GM06990 (cell line): ENCODE results near the gene HIPK2.

Source experiments
- DNase-seq: peaks from one replicate; pipeline ENCODE4 v3.0.0-alpha.2; 2011; ENCODE audit not compliant: insufficient read length; ENCODE audit errors: extremely low read depth
- H3K27me3 ChIP-seq: replicated peaks from 2 replicates; pipeline ENCODE4 v1.6.0; 2011; ENCODE audit warnings: low read length; ENCODE audit not compliant: control insufficient read depth, insufficient read depth
- H3K36me3 ChIP-seq: 2 replicates; pipeline ENCODE4 v1.5.1; 2011; ENCODE audit warnings: low read length; ENCODE audit not compliant: control insufficient read depth, insufficient read depth
- H3K4me3 ChIP-seq: replicated peaks from 2 replicates; pipeline ENCODE4 v1.5.1; 2011; ENCODE audit warnings: low read depth, mild to moderate bottlenecking, control low read depth, low read length
- TF ChIP-seq, protein P1 (sequence below): IDR thresholded peaks from 2 replicates; pipeline ENCODE4 v1.5.1; 2011; ENCODE audit warnings: low read length, control low read depth, mild to moderate bottlenecking, inconsistent platforms; ENCODE audit not compliant: insufficient read depth, poor library complexity, severe bottlenecking

Gene HIPK2

DNA sequence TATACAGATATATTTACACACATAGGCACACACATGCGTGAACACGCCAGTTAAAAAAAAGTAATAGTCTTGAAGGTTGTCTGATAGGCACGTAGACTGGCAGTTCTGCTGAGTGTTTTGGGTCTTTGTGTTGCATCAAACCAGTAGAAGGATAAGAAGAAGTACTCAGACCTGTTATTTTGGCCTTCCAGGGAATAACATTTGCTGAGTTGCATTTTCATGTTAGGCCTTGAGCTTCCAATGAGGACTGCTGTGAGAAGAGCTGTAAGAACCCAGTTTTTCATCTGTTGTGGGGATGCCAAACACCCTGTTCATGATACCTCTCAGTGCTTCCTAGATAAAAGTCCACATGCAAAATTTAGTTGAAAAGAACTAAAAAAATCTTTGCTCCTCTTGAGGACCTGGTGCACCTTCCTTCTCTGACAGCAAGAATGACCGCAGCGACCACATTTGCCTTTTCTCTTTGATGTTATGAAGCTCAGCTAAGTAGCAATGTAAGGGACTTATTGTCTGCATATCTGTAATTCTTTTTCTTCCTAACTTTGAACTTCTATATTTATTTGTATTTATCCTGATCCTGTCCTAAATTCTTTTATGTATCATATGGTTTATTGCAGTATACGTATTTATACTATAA lies 27.2 kb downstream of the HIPK2 start:
- Histone ChIP-seq H3K4me3 (no peak overlapping the region), H3K27me3 (no peaks in the 10 kb centered on the region), H3K36me3 (peaks cover 12% of the 10 kb centered on the region)
- TF ChIP-seq, protein P1, sequence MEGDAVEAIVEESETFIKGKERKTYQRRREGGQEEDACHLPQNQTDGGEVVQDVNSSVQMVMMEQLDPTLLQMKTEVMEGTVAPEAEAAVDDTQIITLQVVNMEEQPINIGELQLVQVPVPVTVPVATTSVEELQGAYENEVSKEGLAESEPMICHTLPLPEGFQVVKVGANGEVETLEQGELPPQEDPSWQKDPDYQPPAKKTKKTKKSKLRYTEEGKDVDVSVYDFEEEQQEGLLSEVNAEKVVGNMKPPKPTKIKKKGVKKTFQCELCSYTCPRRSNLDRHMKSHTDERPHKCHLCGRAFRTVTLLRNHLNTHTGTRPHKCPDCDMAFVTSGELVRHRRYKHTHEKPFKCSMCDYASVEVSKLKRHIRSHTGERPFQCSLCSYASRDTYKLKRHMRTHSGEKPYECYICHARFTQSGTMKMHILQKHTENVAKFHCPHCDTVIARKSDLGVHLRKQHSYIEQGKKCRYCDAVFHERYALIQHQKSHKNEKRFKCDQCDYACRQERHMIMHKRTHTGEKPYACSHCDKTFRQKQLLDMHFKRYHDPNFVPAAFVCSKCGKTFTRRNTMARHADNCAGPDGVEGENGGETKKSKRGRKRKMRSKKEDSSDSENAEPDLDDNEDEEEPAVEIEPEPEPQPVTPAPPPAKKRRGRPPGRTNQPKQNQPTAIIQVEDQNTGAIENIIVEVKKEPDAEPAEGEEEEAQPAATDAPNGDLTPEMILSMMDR: no peak
- DNase-seq: no peak

DNA sequence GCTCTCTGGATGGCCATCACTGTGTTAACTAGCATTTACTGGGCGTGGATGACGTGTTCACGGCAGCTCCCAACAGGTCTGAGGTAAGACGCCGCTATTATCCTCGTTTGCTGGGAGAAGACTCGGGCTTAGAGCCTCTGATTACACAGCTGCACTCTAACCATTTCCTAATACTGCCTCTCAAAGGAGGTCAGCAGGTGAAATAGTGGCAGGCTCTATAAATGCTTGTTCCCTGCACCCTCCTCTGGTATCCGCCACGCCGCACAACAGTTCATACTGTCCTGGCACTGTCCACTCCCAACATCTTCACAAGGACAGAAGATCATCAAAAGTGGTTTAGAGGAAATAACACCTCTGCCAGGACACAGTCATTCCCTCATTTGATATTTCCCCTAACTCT lies 28.3 kb downstream of the HIPK2 start:
- TF ChIP-seq, protein P1: no peak
- peaks cover 10% of the 10 kb centered on the region for H3K36me3 ChIP-seq
- DNase-seq: no peak
- no peak overlapping the region for H3K4me3 ChIP-seq
- H3K27me3 ChIP-seq: no peaks in the 10 kb centered on the region

DNA sequence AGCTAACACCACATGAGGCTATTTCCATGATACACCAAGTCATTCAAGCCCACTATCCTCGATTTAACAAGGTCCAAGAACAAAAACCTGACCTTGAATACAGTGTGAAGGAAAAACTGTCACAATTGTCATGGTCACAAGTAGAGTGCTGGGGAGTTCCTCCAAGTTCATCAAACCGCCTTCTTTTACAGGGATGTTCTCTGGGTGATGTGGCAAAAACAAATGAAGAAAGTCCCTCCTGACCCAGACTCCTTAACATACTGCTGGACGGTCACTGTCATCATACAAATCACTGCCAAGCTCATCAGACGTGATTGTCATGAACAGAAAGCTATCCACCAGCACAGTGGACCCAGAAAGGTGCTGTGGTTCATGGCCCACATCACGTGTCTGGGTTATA lies 28.9 kb downstream of the HIPK2 start:
- Histone ChIP-seq H3K27me3 (no peaks in the 10 kb centered on the region), H3K4me3 (no peak overlapping the region), H3K36me3 (peaks cover 10% of the 10 kb centered on the region)
- TF ChIP-seq, protein P1: no peak
- no peak for DNase-seq

DNA sequence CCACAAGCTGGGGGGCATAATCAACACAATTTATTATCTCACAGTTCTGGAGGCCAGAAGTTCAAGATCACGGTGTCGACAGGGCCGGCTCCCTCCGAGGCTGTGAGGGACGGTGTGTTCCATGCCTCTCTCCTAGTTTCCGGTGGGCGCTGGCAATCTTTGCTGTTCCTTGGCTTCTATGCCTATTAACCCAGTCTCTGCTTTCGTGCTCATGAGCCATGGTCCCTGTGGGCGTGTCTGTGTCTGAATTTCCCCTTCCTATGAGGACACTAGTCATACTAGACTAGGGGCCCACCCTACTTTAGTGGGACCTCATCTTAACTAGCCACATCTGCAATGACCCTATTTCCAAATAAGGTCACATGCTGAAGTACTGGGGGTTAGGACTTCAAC lies 29.4 kb downstream of the HIPK2 start:
- H3K36me3 ChIP-seq: peaks cover 8% of the 10 kb centered on the region
- H3K27me3 ChIP-seq: no peaks in the 10 kb centered on the region
- H3K4me3 ChIP-seq: no peak overlapping the region
- TF ChIP-seq, protein P1: no peak
- no peak for DNase-seq

DNA sequence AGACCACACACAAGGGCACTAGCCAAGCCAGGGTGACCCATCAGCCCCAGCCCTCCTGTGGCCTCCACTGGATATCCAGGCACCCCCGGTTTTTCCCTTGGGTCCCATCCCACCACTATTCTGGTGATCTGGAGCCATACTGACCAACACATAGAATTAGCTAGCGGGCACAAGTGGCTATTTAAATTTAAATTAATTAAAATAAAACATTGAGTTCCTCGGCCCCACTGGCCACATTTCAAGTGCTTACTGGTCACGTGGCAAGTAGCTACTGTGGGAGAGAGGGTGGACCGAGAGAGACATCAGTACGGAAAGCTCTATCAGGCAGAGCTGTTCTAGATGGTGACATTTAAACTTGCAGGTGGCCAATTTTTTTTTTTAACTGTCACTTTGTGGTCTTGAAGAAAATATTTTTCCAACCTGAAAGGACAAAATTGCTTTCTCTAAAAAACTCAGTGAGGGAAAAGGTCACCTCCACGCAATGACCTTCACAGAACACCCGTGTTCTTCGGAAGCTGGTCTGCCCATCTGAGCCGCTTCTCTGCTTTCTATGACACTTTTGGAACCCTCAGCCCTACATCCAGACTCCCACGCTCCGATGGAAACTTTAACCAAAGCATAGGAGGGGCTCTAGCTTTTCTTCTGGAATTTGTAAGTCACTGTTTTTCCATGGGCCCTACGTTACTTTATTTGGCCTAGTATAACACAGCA lies 30.0 kb downstream of the HIPK2 start:
- no peaks in the 10 kb centered on the region for H3K27me3 ChIP-seq
- H3K4me3 ChIP-seq: no peak overlapping the region
- DNase-seq: no peak
- TF ChIP-seq, protein P1: no peak
- peaks cover 9% of the 10 kb centered on the region for H3K36me3 ChIP-seq
